Vagina (tissue), 2 donors: ENCODE measurements around the gene WNT9A.

Experiments
- CTCF ChIP-seq, 3 experiments: fragments of 450-650 bp in 2 of 3; fragments of 200-600 bp in 1 of 3; sonication (generic) in 1 of 3; IDR thresholded peaks; one replicate each; pipeline ENCODE4 v1.5.1; 2017 to 2019; ENCODE audit warnings: antibody characterized with exemption in 3 of 3, mild to moderate bottlenecking in 2 of 3, moderate library complexity in 2 of 3
- POLR2A ChIP-seq, 2 donors: fragments of 450-650 bp; IDR thresholded peaks; one replicate each; pipeline ENCODE4 v1.6.1; 2017; ENCODE audit warnings: antibody characterized with exemption in 2 of 2, mild to moderate bottlenecking in 2 of 2, moderate library complexity in 2 of 2
- POLR2AphosphoS5 ChIP-seq, 2 donors: sonication (generic); formaldehyde crosslinking; IDR thresholded peaks; one replicate each; pipeline ENCODE4 v1.9.0; 2017; ENCODE audit warnings: antibody characterized with exemption in 2 of 2, mild to moderate bottlenecking in 2 of 2, low read depth in 1 of 2; ENCODE audit not compliant: insufficient read depth in 1 of 2

DNA sequence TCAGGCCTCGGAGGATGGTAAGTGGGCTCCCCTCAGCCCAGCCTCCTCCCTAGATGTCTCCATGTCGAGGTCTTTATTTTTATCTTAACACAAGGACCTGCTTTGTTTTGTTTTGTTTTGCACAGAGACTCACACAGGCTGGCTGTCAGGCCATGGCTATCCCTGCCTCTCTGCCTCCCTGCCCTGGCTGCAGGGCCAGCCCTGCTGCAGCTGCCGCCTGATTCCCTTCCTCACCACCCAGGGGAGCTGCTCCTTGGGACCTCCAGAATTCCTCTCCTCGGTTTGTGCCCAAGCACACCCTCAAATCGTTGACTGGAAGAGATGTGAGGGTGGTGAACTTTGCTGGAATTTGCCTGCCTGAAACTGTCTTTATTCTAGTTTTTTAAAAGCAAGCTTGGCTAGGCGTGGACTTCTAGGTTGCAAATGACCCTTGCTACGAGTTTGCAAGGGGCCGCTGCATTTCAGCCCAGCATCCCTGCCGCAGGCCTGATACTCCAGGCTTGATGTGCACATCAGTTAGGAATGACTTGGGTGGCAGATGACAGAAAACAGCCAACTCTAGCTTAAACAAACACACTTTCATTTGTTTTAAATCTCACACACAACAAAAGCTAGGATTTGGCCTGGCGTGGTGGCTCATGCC, 37.1 kb downstream of the WNT9A start:
- TF ChIP-seq CTCF (IDR thresholded peaks at IDR 0.05): no peak
- no peak for TF ChIP-seq POLR2AphosphoS5 (IDR thresholded peaks at IDR 0.05; ENCODE audit: insufficient read depth in 1 of 2, low read depth in 1 of 2)
- TF ChIP-seq POLR2A (IDR thresholded peaks at IDR 0.05): no peak
